Measurements from ENCODE around the gene B4GALNT4.
"Not testable (repeated sequence)": the region's sequence is repeated elsewhere in the genome, so short reads cannot be mapped to it uniquely, and the experiment has no call there.

The B4GALNT4 gene

DNA sequence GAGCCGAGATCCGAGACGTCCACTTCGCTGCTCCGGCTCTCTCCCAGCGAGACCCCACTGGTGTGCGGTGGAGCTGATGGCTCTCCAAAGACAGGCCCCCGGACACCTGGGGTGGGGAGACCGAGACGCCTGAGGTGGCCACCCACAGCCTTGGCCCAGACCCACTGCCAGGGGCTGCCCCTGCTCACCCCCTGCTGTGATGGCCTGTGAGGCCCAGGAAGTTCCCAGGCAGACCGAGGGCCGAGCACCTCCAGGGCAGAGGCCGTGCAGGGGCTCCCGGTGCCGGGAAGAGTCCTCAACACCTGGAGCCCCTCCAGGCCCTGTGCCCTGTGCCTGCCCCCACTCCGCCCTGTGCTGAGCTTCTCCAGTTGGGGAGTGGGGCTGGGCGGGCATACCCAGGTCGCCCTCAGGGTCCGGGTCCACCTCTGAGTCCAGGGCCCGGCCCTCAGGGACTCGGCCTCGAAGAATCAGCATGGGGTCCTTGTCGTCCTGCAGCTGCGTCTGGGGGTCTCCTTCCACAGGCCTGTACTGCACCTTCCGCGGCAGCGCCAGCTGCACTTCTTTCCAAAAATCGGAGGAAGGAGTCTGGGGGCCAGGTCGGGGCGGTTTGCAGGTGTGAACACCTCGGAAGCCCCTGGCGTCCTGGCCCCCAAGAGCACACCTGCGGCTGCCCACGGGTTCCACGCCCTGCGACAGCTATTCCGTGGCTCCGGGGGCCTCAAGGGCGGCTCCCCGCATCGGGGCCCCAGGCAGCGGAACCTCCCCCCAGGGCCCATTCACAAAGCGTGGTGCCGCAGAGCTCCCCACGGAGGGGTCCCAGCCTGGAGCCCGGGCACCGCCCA lies 36.9 kb downstream of the B4GALNT4 start:
- no peak for DNase-seq (ENCODE audit: low read depth in 2 of 2)

- peak; percentile 56 to 68 for DNase-seq (ENCODE audit: low read depth in 2 of 2)
Measured at GRCh38 chr11:406796-407650, 37.7 kb downstream of the B4GALNT4 start.

DNA sequence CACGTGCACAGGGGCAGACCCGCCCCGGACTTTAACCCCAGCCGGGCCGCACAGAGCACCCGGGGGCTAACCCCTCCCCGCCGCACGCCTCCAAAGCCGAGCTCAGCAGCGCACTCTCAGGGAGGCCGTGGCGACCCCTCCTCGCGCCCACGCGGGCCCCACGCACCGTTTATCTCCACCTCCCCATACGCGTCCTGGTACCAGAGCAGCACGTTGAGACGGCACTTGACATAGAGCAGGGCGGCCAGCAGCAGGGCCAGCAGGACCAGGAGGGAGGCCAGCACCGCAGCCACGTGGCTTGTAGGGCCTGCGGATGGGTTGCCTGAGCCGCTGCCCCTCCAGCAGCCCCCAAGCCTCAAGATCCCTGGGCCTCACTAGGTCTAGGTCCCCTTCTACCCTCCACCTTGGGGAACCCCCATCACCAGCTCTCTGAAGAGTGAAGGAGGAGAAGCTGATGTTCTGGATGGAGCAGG lies 38.4 kb downstream of the B4GALNT4 start:
- DNase-seq (ENCODE audit: low read depth in 2 of 2), result no peak

DNA sequence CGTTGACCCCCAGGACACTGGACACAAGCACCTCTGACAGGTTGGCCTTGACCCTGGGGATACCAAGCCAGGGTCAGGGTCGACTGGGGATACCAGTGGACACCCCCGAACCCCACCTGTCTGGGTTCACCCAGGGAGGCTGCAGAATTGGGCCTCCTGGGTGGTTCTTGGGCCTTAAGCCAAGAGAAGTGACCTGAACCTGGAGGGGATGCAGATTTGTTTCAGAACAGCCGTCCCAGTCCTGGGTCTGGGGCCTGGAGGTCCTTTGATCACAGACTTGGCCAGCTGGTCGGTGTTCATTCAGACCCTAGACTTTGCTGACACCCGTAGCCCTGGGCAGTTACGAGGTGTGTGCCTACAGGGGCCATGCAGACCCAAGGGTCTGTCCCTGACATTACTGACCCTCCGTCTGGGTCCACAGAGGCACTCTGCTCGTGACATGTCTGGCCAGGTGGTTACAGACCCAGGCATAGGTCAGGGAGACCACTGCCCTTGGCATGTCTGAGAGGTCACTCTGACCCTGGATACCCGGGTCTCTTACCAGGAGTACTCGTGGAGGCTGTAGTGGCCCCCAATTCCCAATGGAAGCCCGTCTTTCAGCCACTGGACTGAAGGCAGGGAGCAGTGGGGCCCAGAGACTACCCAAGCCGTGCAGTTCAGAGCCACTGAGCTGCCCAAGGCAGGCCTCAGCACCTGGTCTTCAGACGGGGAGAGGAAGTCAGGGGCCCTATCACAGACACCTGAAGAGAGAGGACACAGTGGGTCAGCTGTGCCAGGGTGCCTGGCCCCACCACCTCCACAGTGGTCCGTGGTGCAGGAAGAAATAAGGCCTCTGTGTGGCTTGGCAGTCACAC lies 39.1 kb downstream of the B4GALNT4 start:
- DNase-seq (ENCODE audit: low read depth in 2 of 2), result no peak

DNA sequence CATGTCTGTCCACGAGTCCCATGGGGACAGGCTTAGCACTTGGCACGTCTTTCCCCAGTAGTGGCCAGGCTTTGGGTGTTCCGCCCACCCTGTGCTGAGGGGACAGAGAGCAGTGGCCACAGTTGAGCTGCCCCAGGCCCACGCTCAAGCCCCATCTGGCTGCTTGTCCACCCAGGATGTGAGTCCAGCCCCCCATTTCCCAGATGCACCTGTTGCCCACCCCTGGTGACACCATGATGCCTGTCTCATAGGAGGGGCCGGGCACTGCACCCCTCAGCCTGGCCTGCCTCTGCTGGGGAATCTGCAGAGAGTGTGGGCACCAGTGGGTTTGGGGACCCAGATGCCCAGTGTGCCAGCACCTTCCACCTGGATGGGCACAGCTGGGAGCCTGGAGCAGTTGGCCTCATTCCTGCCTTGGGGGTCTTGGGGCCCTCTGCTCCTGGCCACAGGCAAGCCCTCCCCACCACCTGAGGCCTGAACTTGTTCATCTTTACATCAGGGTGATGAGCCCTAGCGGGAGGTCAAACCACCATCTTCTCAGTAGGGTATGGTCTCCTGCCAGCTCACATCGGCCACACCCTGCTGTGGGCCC lies 39.8 kb downstream of the B4GALNT4 start:
- DNase-seq (ENCODE audit: low read depth in 2 of 2), result no peak

DNA sequence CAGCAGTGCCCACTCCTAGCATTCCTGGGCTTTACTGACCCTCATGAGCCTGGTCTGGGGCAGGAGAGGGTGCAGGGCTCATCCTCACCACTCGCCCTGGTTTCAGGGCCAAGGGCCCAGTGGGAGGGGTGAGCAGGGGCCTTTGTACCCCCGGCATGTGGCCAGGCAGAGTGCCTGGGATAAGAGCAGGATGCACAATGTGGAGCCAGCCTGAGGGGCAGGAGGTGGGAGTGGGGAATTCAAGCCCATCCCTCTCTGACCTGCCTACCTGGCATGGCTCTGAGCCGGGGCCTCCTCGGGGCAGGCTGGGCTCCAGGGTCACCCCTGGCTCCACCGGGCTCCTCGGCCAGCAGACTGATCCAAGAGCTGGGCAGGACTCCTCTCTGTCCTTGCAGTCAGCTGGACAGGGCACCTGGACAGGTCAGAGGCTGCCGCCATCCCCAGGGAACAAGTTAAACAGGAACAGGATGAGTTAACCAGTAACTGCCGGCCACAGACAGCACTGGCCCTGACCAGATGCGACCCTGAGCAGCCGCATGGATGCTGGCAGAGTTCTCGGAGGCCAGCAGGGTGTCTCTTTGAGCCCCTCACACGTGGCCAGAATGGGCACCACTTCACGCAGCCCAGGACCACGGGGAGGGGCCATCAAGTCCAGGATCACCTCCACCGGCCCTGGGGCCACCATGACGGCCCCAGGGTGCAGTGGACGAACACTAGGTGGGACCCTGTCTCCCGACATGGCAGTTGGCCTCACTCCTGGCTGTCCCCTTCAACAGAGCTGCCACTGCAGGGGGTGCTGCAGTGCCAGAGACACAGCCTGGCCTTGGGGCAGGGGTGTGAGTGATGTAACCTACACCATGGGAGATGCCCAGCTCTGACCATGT lies 40.5 kb downstream of the B4GALNT4 start:
- DNase-seq (ENCODE audit: low read depth in 2 of 2), result no peak

DNA sequence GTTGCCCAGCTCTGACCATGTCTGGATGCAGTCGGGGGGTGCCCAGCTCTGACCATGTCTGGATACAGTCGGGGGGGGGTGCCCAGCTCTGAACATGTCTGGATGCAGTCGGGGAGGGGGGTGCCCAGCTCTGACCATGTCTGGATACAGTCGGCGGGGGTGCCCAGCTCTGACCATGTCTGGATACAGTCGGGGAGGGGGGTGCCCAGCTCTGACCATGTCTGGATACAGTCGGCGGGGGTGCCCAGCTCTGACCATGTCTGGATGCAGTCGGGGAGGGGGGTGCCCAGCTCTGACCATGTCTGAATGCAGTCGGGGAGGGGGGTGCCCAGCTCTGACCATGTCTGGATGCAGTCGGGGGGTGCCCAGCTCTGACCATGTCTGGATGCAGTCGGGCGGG lies 41.4 kb downstream of the B4GALNT4 start:
- DNase-seq (ENCODE audit: low read depth in 2 of 2), result not testable (repeated sequence)

DNA sequence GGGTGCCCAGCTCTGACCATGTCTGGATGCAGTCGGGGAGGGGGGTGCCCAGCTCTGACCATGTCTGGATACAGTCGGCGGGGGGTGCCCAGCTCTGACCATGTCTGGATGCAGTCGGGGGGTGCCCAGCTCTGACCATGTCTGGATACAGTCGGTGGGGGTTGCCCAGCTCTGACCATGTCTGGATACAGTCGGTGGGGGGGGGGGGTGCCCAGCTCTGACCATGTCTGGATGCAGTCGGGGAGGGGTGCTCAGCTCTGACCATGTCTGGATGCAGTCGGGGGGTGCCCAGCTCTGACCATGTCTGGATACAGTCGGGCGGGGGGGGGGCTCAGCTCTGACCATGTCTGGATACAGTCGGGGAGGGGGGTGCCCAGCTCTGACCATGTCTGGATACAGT lies 42.2 kb downstream of the B4GALNT4 start:
- not testable (repeated sequence) for DNase-seq (ENCODE audit: low read depth in 2 of 2)

DNA sequence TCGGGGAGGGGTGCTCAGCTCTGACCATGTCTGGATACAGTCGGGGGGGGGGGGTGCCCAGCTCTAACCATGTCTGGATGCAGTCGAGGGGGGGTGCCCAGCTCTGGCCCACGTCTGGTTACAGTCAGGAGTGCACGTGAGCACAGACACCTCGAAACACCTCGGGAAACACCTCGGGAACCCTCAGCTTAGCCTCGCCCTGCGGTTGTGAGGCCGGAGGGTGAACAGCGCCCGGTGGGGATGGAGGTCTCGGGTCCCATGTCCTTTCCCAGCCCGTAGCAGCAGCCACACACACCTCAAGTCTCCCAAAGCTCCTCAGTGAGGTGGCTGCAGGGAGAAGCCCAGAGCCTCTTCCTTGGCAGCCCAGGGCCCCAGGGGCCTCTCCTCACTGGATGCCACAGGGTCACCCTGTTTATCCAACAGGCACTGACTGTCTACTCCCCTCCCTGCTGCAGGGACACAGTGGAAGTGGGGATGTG lies 43.4 kb downstream of the B4GALNT4 start:
- no peak for DNase-seq (ENCODE audit: low read depth in 2 of 2)

- DNase-seq (ENCODE audit: low read depth in 2 of 2), result no peak
Measured at GRCh38 chr11:413120-414081, 44.1 kb downstream of the B4GALNT4 start.

GRCh38 chr11:414318-414857 lies 45.1 kb downstream of the B4GALNT4 start:
- DNase-seq (ENCODE audit: low read depth in 2 of 2), result no peak

DNA sequence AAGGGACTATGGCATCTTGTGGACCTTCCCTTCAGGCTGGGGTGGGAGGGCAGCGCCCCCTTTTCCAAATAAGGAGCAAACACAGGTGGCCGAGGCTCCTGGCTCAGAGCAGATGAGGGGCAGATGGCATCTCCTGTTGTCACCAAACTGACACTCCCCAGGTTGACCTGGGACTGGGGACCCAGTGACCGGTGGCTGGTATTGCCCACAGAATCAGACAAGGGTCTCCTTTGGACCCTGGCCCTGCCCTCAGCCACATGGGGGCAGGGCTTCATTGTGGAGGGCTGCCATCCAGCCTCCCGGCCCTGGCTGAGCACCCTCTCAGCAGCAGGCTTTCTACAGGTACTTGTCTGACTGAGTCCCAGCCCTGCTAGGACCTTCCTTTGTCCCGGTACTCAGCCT lies 46.3 kb downstream of the B4GALNT4 start:
- no peak for DNase-seq (ENCODE audit: low read depth in 2 of 2)

DNA sequence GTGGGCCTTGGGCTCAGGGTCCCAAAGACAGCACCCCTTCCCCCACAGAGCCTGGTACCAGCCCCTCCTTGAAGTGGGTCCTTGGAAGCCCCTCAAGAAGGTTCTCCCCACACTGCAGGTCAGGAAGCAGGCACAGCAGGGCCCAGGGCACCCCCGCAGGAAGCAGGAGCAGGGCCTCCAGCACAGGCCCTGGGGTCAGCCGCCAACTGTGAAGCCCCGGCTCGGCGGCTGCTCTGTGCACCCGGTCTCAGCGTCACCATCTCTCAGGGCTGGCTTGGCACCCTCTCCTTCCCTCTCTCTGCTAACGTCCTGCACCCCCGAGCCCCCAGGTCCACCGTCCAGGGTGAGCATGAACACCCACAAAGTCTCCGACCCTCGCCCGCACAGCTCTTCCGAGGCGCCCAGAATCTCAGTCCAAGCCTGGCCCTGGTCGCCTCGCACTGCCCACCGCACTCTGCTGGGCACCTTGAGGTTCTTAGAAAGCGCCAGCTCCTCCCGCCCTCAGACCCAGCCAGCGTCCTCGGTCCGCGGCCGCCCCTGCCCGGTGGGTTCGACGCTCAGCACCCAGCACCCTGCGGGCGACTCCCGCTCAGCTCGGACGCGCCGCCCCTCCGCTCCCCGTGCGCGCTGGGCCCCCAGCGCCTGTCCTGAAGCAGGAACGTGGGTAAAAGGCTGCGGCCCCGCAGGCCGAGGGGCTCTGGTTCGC lies 46.9 kb downstream of the B4GALNT4 start:
- DNase-seq (ENCODE audit: low read depth in 2 of 2), result no peak

- no peak for DNase-seq (ENCODE audit: low read depth in 2 of 2)
Measured at GRCh38 chr11:416757-417621, 47.7 kb downstream of the B4GALNT4 start.

GRCh38 chr11:417652-418342 lies 48.5 kb downstream of the B4GALNT4 start:
- DNase-seq (ENCODE audit: low read depth in 2 of 2), result no peak

Data from fibroblast of skin of left quadriceps (primary cell).